H9 (cell line): ENCODE measurements around the gene VSIG10L. TPM values are rescaled to one million over a fixed set of nuclear protein-coding genes. Genes with fewer than 3 reads are reported as not detected.
A peak's percentile ranks its signal among the peaks of the same experiment; 100 is the strongest.

Experiments used
- DNase-seq: peaks from one replicate; pipeline ENCODE4 v3.0.0-alpha.2; 2017
- H2AFZ ChIP-seq: one replicate; pipeline ENCODE4 v1.6.1; 2013; ENCODE audit warnings: mild to moderate bottlenecking, low read length, control low read depth, moderate library complexity
- H2AK5ac ChIP-seq: 2 replicates; pipeline ENCODE4 v1.6.1; 2013; ENCODE audit warnings: low read length, control low read depth, mixed read lengths; ENCODE audit not compliant: insufficient read length
- H2BK120ac ChIP-seq: one replicate; pipeline ENCODE4 v1.6.1; 2013; ENCODE audit warnings: low read depth, mild to moderate bottlenecking, low read length, control low read depth, inconsistent platforms; ENCODE audit not compliant: poor library complexity, severe bottlenecking
- H2BK12ac ChIP-seq: 2 replicates; pipeline ENCODE4 v1.6.1; 2013; ENCODE audit warnings: low read length, control low read depth, mixed read lengths, low read depth; ENCODE audit not compliant: insufficient read length
- H2BK15ac ChIP-seq: 2 replicates; pipeline ENCODE4 v1.6.1; 2013; ENCODE audit warnings: low read depth, low read length, control low read depth
- H2BK20ac ChIP-seq: one replicate; pipeline ENCODE4 v1.6.1; 2013; ENCODE audit warnings: low read depth, mild to moderate bottlenecking, low read length, control low read depth, inconsistent platforms; ENCODE audit not compliant: poor library complexity, severe bottlenecking
- H2BK5ac ChIP-seq: 2 replicates; pipeline ENCODE4 v1.6.1; 2013; ENCODE audit warnings: low read length, control low read depth, mixed read lengths; ENCODE audit not compliant: insufficient read length
- H3K14ac ChIP-seq: 2 replicates; pipeline ENCODE4 v1.6.1; 2013; ENCODE audit warnings: low read length, control low read depth; ENCODE audit not compliant: insufficient read depth
- H3K18ac ChIP-seq: 2 replicates; pipeline ENCODE4 v1.6.1; 2013; ENCODE audit warnings: low read depth, mild to moderate bottlenecking, mixed read lengths, low read length, control low read depth; ENCODE audit not compliant: insufficient read length
- H3K23ac ChIP-seq: 2 replicates; pipeline ENCODE4 v1.6.1; 2013; ENCODE audit warnings: low read length, control low read depth, mixed read lengths, low read depth; ENCODE audit not compliant: insufficient read length
- H3K23me2 ChIP-seq: 2 replicates; pipeline ENCODE4 v1.6.1; 2013; ENCODE audit warnings: low read depth, mild to moderate bottlenecking, mixed read lengths, low read length, control low read depth; ENCODE audit not compliant: insufficient read length, poor library complexity, severe bottlenecking
- H3K27ac ChIP-seq: 2 replicates; pipeline ENCODE4 v1.5.1; 2013; ENCODE audit warnings: low read length, control low read depth, mixed read lengths, low read depth; ENCODE audit not compliant: insufficient read length
- H3K27me3 ChIP-seq: 2 replicates; pipeline ENCODE4 v1.6.1; 2013; ENCODE audit warnings: low read length, control low read depth, inconsistent platforms; ENCODE audit not compliant: insufficient read depth
- H3K4ac ChIP-seq: 2 replicates; pipeline ENCODE4 v1.6.1; 2013; ENCODE audit warnings: low read depth, mild to moderate bottlenecking, control low read depth, inconsistent platforms, low read length, moderate library complexity
- H3K4me1 ChIP-seq: 2 replicates; pipeline ENCODE4 v1.6.1; 2013; ENCODE audit warnings: low read length, control low read depth, inconsistent platforms; ENCODE audit not compliant: insufficient read depth
- H3K4me2 ChIP-seq: 2 replicates; pipeline ENCODE4 v1.6.1; 2013; ENCODE audit warnings: low read length, control low read depth, mixed read lengths; ENCODE audit not compliant: insufficient read length, insufficient read depth
- H3K56ac ChIP-seq: 2 replicates; pipeline ENCODE4 v1.6.1; 2013; ENCODE audit warnings: low read depth, mild to moderate bottlenecking, mixed read lengths, low read length, control low read depth; ENCODE audit not compliant: insufficient read length
- H3K79me1 ChIP-seq: 2 replicates; pipeline ENCODE4 v1.6.1; 2013; ENCODE audit warnings: low read depth, mild to moderate bottlenecking, moderate library complexity, low read length, control low read depth, inconsistent platforms; ENCODE audit not compliant: insufficient read depth, poor library complexity, severe bottlenecking
- H3K79me2 ChIP-seq: 2 replicates; pipeline ENCODE4 v1.6.1; 2013; ENCODE audit warnings: low read length, control low read depth, inconsistent platforms; ENCODE audit not compliant: insufficient read depth
- H3K9ac ChIP-seq: 2 replicates; pipeline ENCODE4 v1.6.1; 2013; ENCODE audit warnings: low read length, control low read depth, mixed read lengths; ENCODE audit not compliant: insufficient read length; ENCODE audit errors: extremely low read depth
- H3K9me3 ChIP-seq: one replicate; pipeline ENCODE4 v1.6.1; 2013; ENCODE audit warnings: low read depth, low read length, inconsistent platforms; ENCODE audit not compliant: control insufficient read depth
- H3T11ph ChIP-seq: one replicate; pipeline ENCODE4 v1.6.1; 2013; ENCODE audit warnings: mild to moderate bottlenecking, low read length, control low read depth, inconsistent platforms
- H4K20me1 ChIP-seq: one replicate; pipeline ENCODE4 v1.6.1; 2013; ENCODE audit not compliant: control insufficient read depth, insufficient read length, insufficient read depth
- H4K5ac ChIP-seq: 2 replicates; pipeline ENCODE4 v1.6.1; 2013; ENCODE audit warnings: low read depth, mild to moderate bottlenecking, mixed read lengths, low read length, control low read depth; ENCODE audit not compliant: insufficient read length
- H4K8ac ChIP-seq: replicated peaks from 2 replicates; pipeline ENCODE4 v1.6.1; 2013; ENCODE audit warnings: low read length, control low read depth, mixed read lengths, low read depth; ENCODE audit not compliant: insufficient read length
- H4K91ac ChIP-seq: 2 replicates; pipeline ENCODE4 v1.6.1; 2013; ENCODE audit warnings: low read depth, mild to moderate bottlenecking, moderate library complexity, mixed read lengths, low read length, control low read depth; ENCODE audit not compliant: insufficient read length
- H3K27ac Mint-ChIP-seq, 3 experiments: 2 replicates in 2 of 3; 3 replicates in 1 of 3; pipeline ENCODE4 v1.8.0; 2020 to 2021; ENCODE audit warnings: mixed read lengths in 3 of 3, mild to moderate bottlenecking in 1 of 3, moderate library complexity in 1 of 3
- H3K27me3 Mint-ChIP-seq: 2 replicates; pipeline ENCODE4 v1.8.0; 2021; ENCODE audit warnings: low read depth, mild to moderate bottlenecking, moderate library complexity, mixed read lengths
- H3K36me3 Mint-ChIP-seq, 3 experiments: 2 replicates in 2 of 3; 3 replicates in 1 of 3; pipeline ENCODE4 v1.8.0; 2020 to 2021; ENCODE audit warnings: low read depth in 3 of 3, mixed read lengths in 3 of 3; ENCODE audit not compliant: insufficient read depth in 1 of 3
- H3K4me1 Mint-ChIP-seq, 2 experiments: 2 replicates each; pipeline ENCODE4 v1.8.0; 2020; ENCODE audit warnings: mixed read lengths in 2 of 2
- H3K4me3 Mint-ChIP-seq, 2 experiments: 2 replicates in 1 of 2; 3 replicates in 1 of 2; pipeline ENCODE4 v1.8.0; 2020 to 2021; ENCODE audit warnings: mild to moderate bottlenecking in 2 of 2, mixed read lengths in 2 of 2, moderate library complexity in 1 of 2
- H3K9me3 Mint-ChIP-seq, 2 experiments: 2 replicates in 1 of 2; 3 replicates in 1 of 2; pipeline ENCODE4 v1.8.0; 2020; ENCODE audit warnings: mild to moderate bottlenecking in 2 of 2, mixed read lengths in 2 of 2, moderate library complexity in 1 of 2
- WGBS: extraction: QIAGEN DNeasy Blood & Tissue Kit; methylation state at CpG from one replicate; pipeline ENCODE4 v1.1.7; 2013; ENCODE audit warnings: missing lambda C conversion rate, low lambda C conversion rate, mixed read lengths; ENCODE audit not compliant: insufficient read length; ENCODE audit errors: extremely low coverage; 5-methylcytosine and 5-hydroxymethylcytosine counted together
- total RNA-seq: library from RNA; stranded (reverse); gene quantifications from 2 replicates; pipeline ENCODE4 v1.2.1, GENCODE V29; 2021
- TF ChIP-seq, protein P1 (sequence below): fragments of 200-600 bp; sonication (generic); conservative IDR thresholded peaks from 3 replicates; pipeline ENCODE4 v1.8.0; 2021; ENCODE audit warnings: antibody characterized with exemption, mild to moderate bottlenecking

VSIG10L gene
- total RNA-seq, 1 experiment from 2014 or later, result 5.6 TPM

DNA sequence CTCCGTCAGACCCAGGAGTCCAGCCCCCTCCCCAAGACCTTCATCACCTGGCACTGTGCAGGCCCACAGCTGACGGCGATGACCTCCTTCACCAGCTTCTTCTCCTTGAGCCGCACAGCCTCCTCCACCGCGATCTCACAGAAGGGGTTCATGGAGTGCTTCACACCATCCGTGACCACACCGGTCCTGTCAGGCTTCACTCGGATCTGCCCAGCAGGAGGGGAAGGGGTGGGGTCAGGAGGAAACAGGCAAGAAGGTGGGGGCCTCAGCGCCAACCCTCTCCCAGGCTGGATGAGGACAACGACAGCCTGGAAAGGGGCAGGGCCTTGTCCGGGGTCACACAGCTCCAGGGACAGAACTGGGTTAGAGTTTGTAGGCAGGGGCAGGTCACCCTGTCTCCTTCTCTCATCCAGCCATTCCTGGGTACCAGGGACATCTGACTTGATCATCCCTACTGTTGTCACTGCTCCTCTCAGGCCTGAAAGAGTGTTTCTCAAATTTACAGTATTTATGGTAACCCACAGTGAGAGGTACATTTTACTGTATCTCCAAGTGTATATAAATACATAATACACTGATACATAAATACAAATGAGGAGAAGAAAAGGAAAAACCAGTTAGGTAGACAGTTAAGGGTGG is 12.3 kb upstream of the VSIG10L start:
- Histone ChIP-seq H4K91ac (no peak overlapping the region), H2AK5ac (no peak overlapping the region), H2AFZ (no peak overlapping the region), H3K18ac (no peak overlapping the region), H3K79me2 (no peaks in the 10 kb centered on the region), H2BK5ac (no peak overlapping the region), H3K14ac (no peak overlapping the region), H3K4ac (no peak overlapping the region), H3T11ph (no peak overlapping the region), H3K9me3 (no peaks in the 10 kb centered on the region), H3K4me2 (peak overlapping the region; percentile 20), H4K8ac (no peak overlapping the region), H2BK120ac (no peak overlapping the region), H3K9ac (no peak overlapping the region), H3K4me1 (no peaks in the 10 kb centered on the region), H3K23ac (no peak overlapping the region), H2BK15ac (no peak overlapping the region), H3K23me2 (no peaks in the 10 kb centered on the region), H4K5ac (no peak overlapping the region), H2BK12ac (no peak overlapping the region), H3K79me1 (no peaks in the 10 kb centered on the region), H3K56ac (no peak overlapping the region), H2BK20ac (no peak overlapping the region), H3K27ac (no peak overlapping the region), H3K27me3 (no peaks in the 10 kb centered on the region), H4K20me1 (no peaks in the 10 kb centered on the region)
- Mint-ChIP-seq H3K36me3 (peaks cover 4 to 22% (median 7%) of the 10 kb centered on the region in 3 experiments; a peak in 6 of 7 replicates), H3K4me3 (0 out of 5 replicates have a peak overlapping the region, but pooled peaks of 1 of the 2 experiments have one; percentile 19), H3K27me3 (no peaks in the 10 kb centered on the region), H3K4me1 (peaks cover 13 to 18% of the 10 kb centered on the region in 2 experiments), H3K27ac (peak overlapping the region in 1 of 3 experiments; percentile 91; a peak in 3 of 7 replicates), H3K9me3 (no peaks in the 10 kb centered on the region)
- DNase-seq, result peak; percentile 37
- no CpG with 5 or more reads among the region's 12 CpGs for WGBS
- TF ChIP-seq, protein P1, sequence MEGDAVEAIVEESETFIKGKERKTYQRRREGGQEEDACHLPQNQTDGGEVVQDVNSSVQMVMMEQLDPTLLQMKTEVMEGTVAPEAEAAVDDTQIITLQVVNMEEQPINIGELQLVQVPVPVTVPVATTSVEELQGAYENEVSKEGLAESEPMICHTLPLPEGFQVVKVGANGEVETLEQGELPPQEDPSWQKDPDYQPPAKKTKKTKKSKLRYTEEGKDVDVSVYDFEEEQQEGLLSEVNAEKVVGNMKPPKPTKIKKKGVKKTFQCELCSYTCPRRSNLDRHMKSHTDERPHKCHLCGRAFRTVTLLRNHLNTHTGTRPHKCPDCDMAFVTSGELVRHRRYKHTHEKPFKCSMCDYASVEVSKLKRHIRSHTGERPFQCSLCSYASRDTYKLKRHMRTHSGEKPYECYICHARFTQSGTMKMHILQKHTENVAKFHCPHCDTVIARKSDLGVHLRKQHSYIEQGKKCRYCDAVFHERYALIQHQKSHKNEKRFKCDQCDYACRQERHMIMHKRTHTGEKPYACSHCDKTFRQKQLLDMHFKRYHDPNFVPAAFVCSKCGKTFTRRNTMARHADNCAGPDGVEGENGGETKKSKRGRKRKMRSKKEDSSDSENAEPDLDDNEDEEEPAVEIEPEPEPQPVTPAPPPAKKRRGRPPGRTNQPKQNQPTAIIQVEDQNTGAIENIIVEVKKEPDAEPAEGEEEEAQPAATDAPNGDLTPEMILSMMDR, result no peak
